Measurements from ENCODE around the gene REEP1.

GRCh38 chr2:86256300-86256699 lies 81.1 kb downstream of the REEP1 start:
- no peak for TF ChIP-seq YY1 (IDR thresholded peaks at IDR 0.05; ENCODE audit: insufficient read depth, insufficient read length)
- TF ChIP-seq ZNF274 (IDR thresholded peaks at IDR 0.05; ENCODE audit: low read depth, low read length), result no peak
